T follicular helper cell (primary cell): ENCODE measurements around the gene MSI2.

Experiments used
- DNase-seq: peaks from one replicate; pipeline ENCODE4 v3.0.0-alpha.2; 2020; ENCODE audit warnings: low read depth

MSI2 gene

GRCh38 chr17:57665696-57666095, 409.4 kb downstream of the MSI2 start:
- DNase-seq: no peak

GRCh38 chr17:57666201-57666870, 410.0 kb downstream of the MSI2 start:
- DNase-seq: no peak

- DNase-seq: no peak
These were observed 410.6 kb downstream of the MSI2 start for GRCh38 chr17:57666946-57667345.

- no peak for DNase-seq
These were observed 411.2 kb downstream of the MSI2 start for GRCh38 chr17:57667461-57667923.

GRCh38 chr17:57668332-57668731, 412.0 kb downstream of the MSI2 start:
- no peak for DNase-seq

GRCh38 chr17:57669671-57670529, 413.6 kb downstream of the MSI2 start:
- no peak for DNase-seq

- no peak for DNase-seq
These were observed 414.6 kb downstream of the MSI2 start for GRCh38 chr17:57670769-57671569.

- peak; percentile 35 for DNase-seq
These were observed 415.6 kb downstream of the MSI2 start for GRCh38 chr17:57671667-57672632.

GRCh38 chr17:57672971-57673370, 416.6 kb downstream of the MSI2 start:
- DNase-seq: no peak

GRCh38 chr17:57674894-57675293, 418.6 kb downstream of the MSI2 start:
- no peak for DNase-seq

- DNase-seq: no peak
These were observed 419.4 kb downstream of the MSI2 start for GRCh38 chr17:57675427-57676387.

- no peak for DNase-seq
These were observed 420.2 kb downstream of the MSI2 start for GRCh38 chr17:57676543-57676942.

- no peak for DNase-seq
These were observed 421.0 kb downstream of the MSI2 start for GRCh38 chr17:57677301-57677700.

GRCh38 chr17:57677858-57678257, 421.5 kb downstream of the MSI2 start:
- DNase-seq: no peak

GRCh38 chr17:57678393-57678792, 422.1 kb downstream of the MSI2 start:
- DNase-seq: no peak

GRCh38 chr17:57679356-57679755, 423.0 kb downstream of the MSI2 start:
- DNase-seq: no peak

- no peak for DNase-seq
These were observed 423.8 kb downstream of the MSI2 start for GRCh38 chr17:57679906-57680695.

GRCh38 chr17:57682701-57683100, 426.4 kb downstream of the MSI2 start:
- no peak for DNase-seq
